ENCODE results near the gene TMEM176B. TPM values are rescaled to one million over a fixed set of nuclear protein-coding genes. Genes with fewer than 3 reads are reported as not detected.
"Not testable (repeated sequence)": the region's sequence is repeated elsewhere in the genome, so short reads cannot be mapped to it uniquely, and the experiment has no call there.

The TMEM176B gene
- total RNA-seq, 1 experiment from 2014 or later, result not detected

GRCh38 chr7:150823484-150824126 is 23.4 kb upstream of the TMEM176B start:
- DNase-seq (ENCODE audit: extremely low read depth, low read depth), result no peak

GRCh38 chr7:150823043-150823442 is 22.9 kb upstream of the TMEM176B start:
- DNase-seq (ENCODE audit: extremely low read depth, low read depth), result no peak

- no peak for DNase-seq (ENCODE audit: extremely low read depth, low read depth)
Measured at GRCh38 chr7:150820578-150821198, 20.5 kb upstream of the TMEM176B start.

GRCh38 chr7:150820148-150820547 is 20.0 kb upstream of the TMEM176B start:
- no peak for DNase-seq (ENCODE audit: extremely low read depth, low read depth)

- DNase-seq (ENCODE audit: extremely low read depth, low read depth), result no peak
Measured at GRCh38 chr7:150818971-150819370, 18.8 kb upstream of the TMEM176B start.

GRCh38 chr7:150814328-150815001 is 14.3 kb upstream of the TMEM176B start:
- no peak for DNase-seq (ENCODE audit: extremely low read depth, low read depth)

GRCh38 chr7:150807616-150808438 is 7.7 kb upstream of the TMEM176B start:
- not testable (repeated sequence) for DNase-seq (ENCODE audit: extremely low read depth, low read depth)

GRCh38 chr7:150806863-150807262 is 6.7 kb upstream of the TMEM176B start:
- no peak for DNase-seq (ENCODE audit: extremely low read depth, low read depth)

- DNase-seq (ENCODE audit: extremely low read depth, low read depth), result no peak
Measured at GRCh38 chr7:150806454-150806853, 6.3 kb upstream of the TMEM176B start.

GRCh38 chr7:150805864-150806263 is 5.7 kb upstream of the TMEM176B start:
- no peak for DNase-seq (ENCODE audit: extremely low read depth, low read depth)

- no peak for DNase-seq (ENCODE audit: extremely low read depth, low read depth)
Measured at GRCh38 chr7:150804802-150805201, 4.6 kb upstream of the TMEM176B start.

GRCh38 chr7:150803161-150803860 is 3.1 kb upstream of the TMEM176B start:
- DNase-seq (ENCODE audit: extremely low read depth, low read depth), result no peak

GRCh38 chr7:150801946-150802771 is 2.0 kb upstream of the TMEM176B start:
- DNase-seq (ENCODE audit: extremely low read depth, low read depth), result no peak

- DNase-seq (ENCODE audit: extremely low read depth, low read depth), result no peak
Measured at GRCh38 chr7:150801242-150801945, 1.2 kb upstream of the TMEM176B start.

- DNase-seq (ENCODE audit: extremely low read depth, low read depth), result no peak
Measured at GRCh38 chr7:150800581-150801241, 547 bp upstream of the TMEM176B start, which contains the start of gene TMEM176A. Gene TMEM176A, plus strand, starts transcription at chr7:150800769. Its CDS starts 782 bp downstream, at chr7:150801551.

GRCh38 chr7:150799156-150799555 is 1.0 kb downstream of the TMEM176B start:
- DNase-seq (ENCODE audit: extremely low read depth, low read depth), result no peak

- DNase-seq (ENCODE audit: extremely low read depth, low read depth), result no peak
Measured at GRCh38 chr7:150797661-150798060, 2.5 kb downstream of the TMEM176B start.

- no peak for DNase-seq (ENCODE audit: extremely low read depth, low read depth)
Measured at GRCh38 chr7:150793569-150794238, 6.5 kb downstream of the TMEM176B start.

Data from NCI-H460 (cell line).